HG03280 (cell line): ENCODE data around the gene CACNB1.
"Not testable (repeated sequence)": the region's sequence is repeated elsewhere in the genome, so short reads cannot be mapped to it uniquely, and the experiment has no call there.

Experiments used
- ATAC-seq: cut with Tn5 transposase; IDR thresholded peaks from one replicate; pipeline ENCODE4 v1.9.1; 2021; ENCODE audit warnings: mild to moderate bottlenecking, moderate library complexity; ENCODE audit not compliant: unreplicated experiment

Gene CACNB1

GRCh38 chr17:39177256-39177655 lies 20.2 kb downstream of the CACNB1 start:
- no peak for ATAC-seq

- no peak for ATAC-seq
Measured at GRCh38 chr17:39175695-39176093, 21.8 kb downstream of the CACNB1 start.

- no peak for ATAC-seq
Measured at GRCh38 chr17:39174920-39175694, 22.4 kb downstream of the CACNB1 start.

- ATAC-seq: no peak
Measured at GRCh38 chr17:39173526-39174274, 23.8 kb downstream of the CACNB1 start.

- ATAC-seq: no peak
Measured at GRCh38 chr17:39173080-39173479, 24.4 kb downstream of the CACNB1 start.

GRCh38 chr17:39171933-39172332 lies 25.5 kb downstream of the CACNB1 start:
- no peak for ATAC-seq

- no peak for ATAC-seq
Measured at GRCh38 chr17:39170558-39170957, 26.9 kb downstream of the CACNB1 start.

- no peak for ATAC-seq
Measured at GRCh38 chr17:39170109-39170508, 27.4 kb downstream of the CACNB1 start.

GRCh38 chr17:39169518-39169917 lies 28.0 kb downstream of the CACNB1 start:
- ATAC-seq: no peak

- no peak for ATAC-seq
Measured at GRCh38 chr17:39169101-39169500, 28.4 kb downstream of the CACNB1 start.

GRCh38 chr17:39168503-39168902 lies 29.0 kb downstream of the CACNB1 start:
- not testable (repeated sequence) for ATAC-seq

GRCh38 chr17:39167476-39167875 lies 30.0 kb downstream of the CACNB1 start:
- no peak for ATAC-seq

- no peak for ATAC-seq
Measured at GRCh38 chr17:39166437-39167335, 30.8 kb downstream of the CACNB1 start.

GRCh38 chr17:39165841-39166349 lies 31.6 kb downstream of the CACNB1 start, which contains the start of gene ARL5C:
Gene ARL5C, minus strand, starts transcription at chr17:39166161. Its CDS starts 401 bp downstream, at chr17:39165760.
- no peak for ATAC-seq

GRCh38 chr17:39165178-39165840 lies 32.2 kb downstream of the CACNB1 start:
- no peak for ATAC-seq

GRCh38 chr17:39164675-39165143 lies 32.8 kb downstream of the CACNB1 start:
- peak; percentile 78 for ATAC-seq

GRCh38 chr17:39161962-39162361 lies 35.5 kb downstream of the CACNB1 start:
- ATAC-seq: no peak

GRCh38 chr17:39158623-39159022 lies 38.8 kb downstream of the CACNB1 start:
- no peak for ATAC-seq

GRCh38 chr17:39156491-39156890 lies 41.0 kb downstream of the CACNB1 start:
- ATAC-seq: no peak

GRCh38 chr17:39155654-39156053 lies 41.8 kb downstream of the CACNB1 start:
- no peak for ATAC-seq
